MM.1S (cell line): ENCODE measurements around the gene SYCE1.

Experiments used
- DNase-seq: peaks from one replicate; pipeline ENCODE4 v3.0.0-alpha.2; 2015
- H2AFZ ChIP-seq: fragments of 300-600 bp; sonication (generic); 2 replicates; pipeline ENCODE4 v1.6.0; 2016; ENCODE audit warnings: antibody characterized with exemption, low read length
- H3F3A ChIP-seq: fragments of 300-600 bp; sonication (generic); 2 replicates; pipeline ENCODE4 v1.6.1; 2016; ENCODE audit warnings: mild to moderate bottlenecking, antibody characterized with exemption, low read length, moderate library complexity, mixed read lengths; ENCODE audit not compliant: insufficient read depth
- H3K27ac ChIP-seq: fragments of 300-600 bp; sonication (generic); 2 replicates; pipeline ENCODE4 v1.5.1; 2016; ENCODE audit warnings: mild to moderate bottlenecking, low read length
- H3K27me3 ChIP-seq: fragments of 300-600 bp; sonication (generic); replicated peaks from 2 replicates; pipeline ENCODE4 v1.6.0; 2016; ENCODE audit warnings: low read length; ENCODE audit not compliant: insufficient read depth
- H3K36me3 ChIP-seq: fragments of 300-600 bp; sonication (generic); replicated peaks from 2 replicates; pipeline ENCODE4 v1.6.1; 2016; ENCODE audit warnings: mild to moderate bottlenecking, low read length, mixed read lengths; ENCODE audit not compliant: insufficient read depth
- H3K4me1 ChIP-seq: fragments of 300-600 bp; sonication (generic); 2 replicates; pipeline ENCODE4 v1.6.1; 2016; ENCODE audit warnings: low read length, mixed read lengths
- H3K4me2 ChIP-seq: fragments of 300-600 bp; sonication (generic); 2 replicates; pipeline ENCODE4 v1.6.0; 2016; ENCODE audit warnings: low read depth, low read length
- H3K4me3 ChIP-seq: fragments of 300-600 bp; sonication (generic); 2 replicates; pipeline ENCODE4 v1.5.1; 2016; ENCODE audit warnings: low read length, mixed read lengths
- H3K79me2 ChIP-seq: fragments of 300-600 bp; sonication (generic); 2 replicates; pipeline ENCODE4 v1.6.1; 2016; ENCODE audit warnings: mixed run types, low read length, mixed read lengths
- H3K9ac ChIP-seq: fragments of 300-600 bp; sonication (generic); 2 replicates; pipeline ENCODE4 v1.6.1; 2016; ENCODE audit warnings: low read length, mixed read lengths
- H3K9me2 ChIP-seq: fragments of 300-600 bp; sonication (generic); replicated peaks from 2 replicates; pipeline ENCODE4 v1.6.1; 2016; ENCODE audit warnings: mild to moderate bottlenecking, low read length, mixed read lengths; ENCODE audit not compliant: insufficient read depth
- H3K9me3 ChIP-seq: fragments of 300-600 bp; sonication (generic); replicated peaks from 2 replicates; pipeline ENCODE4 v1.6.1; 2016; ENCODE audit warnings: mild to moderate bottlenecking, low read length, mixed read lengths; ENCODE audit not compliant: insufficient read depth
- H4K20me1 ChIP-seq: fragments of 300-600 bp; sonication (generic); 2 replicates; pipeline ENCODE4 v1.6.1; 2016; ENCODE audit warnings: mild to moderate bottlenecking, low read length, moderate library complexity, mixed read lengths; ENCODE audit not compliant: insufficient read depth
- EZH2 ChIP-seq: fragments of 300-600 bp; sonication (generic); optimal IDR thresholded peaks from 2 replicates; pipeline ENCODE3; 2017; ENCODE audit warnings: low read depth, mild to moderate bottlenecking, antibody characterized with exemption, low read length, mixed read lengths
- EZH2phosphoT487 ChIP-seq: fragments of 300-600 bp; sonication (generic); IDR thresholded peaks from 2 replicates; pipeline ENCODE4 v1.6.1; 2018; ENCODE audit warnings: antibody characterized with exemption, low read length
- TF ChIP-seq, protein P1 (sequence below): fragments of 300-600 bp; sonication (generic); IDR thresholded peaks from 2 replicates; pipeline ENCODE4 v1.5.1; 2016; ENCODE audit warnings: antibody characterized with exemption, low read length, mixed read lengths

SYCE1 gene

DNA sequence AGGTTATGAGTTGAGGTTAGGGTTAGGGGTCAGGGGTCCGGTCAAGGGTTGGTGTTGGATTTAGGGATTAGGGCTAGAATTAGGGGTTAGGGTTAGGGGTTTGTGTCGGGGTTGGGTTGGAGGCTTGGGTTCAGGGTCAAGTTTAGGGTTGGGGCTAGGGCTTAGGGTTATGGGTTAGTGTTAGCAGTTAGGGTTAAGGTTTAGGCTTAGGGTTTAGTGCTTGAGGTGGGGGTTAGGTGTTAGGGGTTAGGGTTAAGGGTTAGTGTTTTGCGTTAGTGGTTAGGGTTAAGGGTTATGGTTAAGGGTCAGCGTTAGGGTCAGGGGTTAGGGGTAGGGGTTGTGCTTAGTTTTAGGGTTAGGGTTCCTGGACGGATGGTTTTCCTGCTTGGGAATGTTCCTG lies 1.7 kb upstream of the SYCE1 start:
- Histone ChIP-seq H3K27me3 (no peaks in the 10 kb centered on the region), H3F3A (no peaks in the 10 kb centered on the region), H3K9me2 (no peaks in the 10 kb centered on the region), H3K4me3 (no peak overlapping the region), H2AFZ (no peak overlapping the region), H3K79me2 (no peaks in the 10 kb centered on the region), H3K4me2 (no peak overlapping the region), H4K20me1 (no peaks in the 10 kb centered on the region), H3K27ac (no peak overlapping the region), H3K36me3 (no peaks in the 10 kb centered on the region), H3K9ac (no peak overlapping the region), H3K4me1 (no peaks in the 10 kb centered on the region), H3K9me3 (no peaks in the 10 kb centered on the region)
- TF ChIP-seq EZH2phosphoT487, result no peak
- TF ChIP-seq, protein P1, sequence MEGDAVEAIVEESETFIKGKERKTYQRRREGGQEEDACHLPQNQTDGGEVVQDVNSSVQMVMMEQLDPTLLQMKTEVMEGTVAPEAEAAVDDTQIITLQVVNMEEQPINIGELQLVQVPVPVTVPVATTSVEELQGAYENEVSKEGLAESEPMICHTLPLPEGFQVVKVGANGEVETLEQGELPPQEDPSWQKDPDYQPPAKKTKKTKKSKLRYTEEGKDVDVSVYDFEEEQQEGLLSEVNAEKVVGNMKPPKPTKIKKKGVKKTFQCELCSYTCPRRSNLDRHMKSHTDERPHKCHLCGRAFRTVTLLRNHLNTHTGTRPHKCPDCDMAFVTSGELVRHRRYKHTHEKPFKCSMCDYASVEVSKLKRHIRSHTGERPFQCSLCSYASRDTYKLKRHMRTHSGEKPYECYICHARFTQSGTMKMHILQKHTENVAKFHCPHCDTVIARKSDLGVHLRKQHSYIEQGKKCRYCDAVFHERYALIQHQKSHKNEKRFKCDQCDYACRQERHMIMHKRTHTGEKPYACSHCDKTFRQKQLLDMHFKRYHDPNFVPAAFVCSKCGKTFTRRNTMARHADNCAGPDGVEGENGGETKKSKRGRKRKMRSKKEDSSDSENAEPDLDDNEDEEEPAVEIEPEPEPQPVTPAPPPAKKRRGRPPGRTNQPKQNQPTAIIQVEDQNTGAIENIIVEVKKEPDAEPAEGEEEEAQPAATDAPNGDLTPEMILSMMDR, result no peak
- TF ChIP-seq EZH2, result no peak
- DNase-seq, result no peak

DNA sequence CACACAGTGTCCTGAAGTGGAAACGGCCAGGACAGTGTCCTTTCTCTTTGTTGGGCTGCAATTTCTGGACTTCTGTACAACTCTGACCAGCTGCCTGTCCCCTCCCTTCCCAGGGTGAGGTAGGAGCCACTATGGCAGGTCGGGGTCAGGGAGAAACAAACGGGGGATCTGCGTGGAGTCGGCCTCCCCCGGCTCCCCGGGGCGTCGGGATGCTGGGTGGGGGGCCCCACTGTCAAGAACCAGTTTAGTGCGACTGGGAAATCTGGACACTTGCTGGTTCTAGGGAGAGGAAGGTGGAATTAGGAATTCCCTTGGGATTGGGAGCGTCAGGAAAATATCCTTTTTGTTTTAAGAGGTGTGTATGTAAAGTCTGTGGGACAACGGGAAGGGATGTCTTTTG lies 567 bp downstream of the SYCE1 start:
- H3F3A ChIP-seq, result no peaks in the 10 kb centered on the region
- DNase-seq, result no peak

DNA sequence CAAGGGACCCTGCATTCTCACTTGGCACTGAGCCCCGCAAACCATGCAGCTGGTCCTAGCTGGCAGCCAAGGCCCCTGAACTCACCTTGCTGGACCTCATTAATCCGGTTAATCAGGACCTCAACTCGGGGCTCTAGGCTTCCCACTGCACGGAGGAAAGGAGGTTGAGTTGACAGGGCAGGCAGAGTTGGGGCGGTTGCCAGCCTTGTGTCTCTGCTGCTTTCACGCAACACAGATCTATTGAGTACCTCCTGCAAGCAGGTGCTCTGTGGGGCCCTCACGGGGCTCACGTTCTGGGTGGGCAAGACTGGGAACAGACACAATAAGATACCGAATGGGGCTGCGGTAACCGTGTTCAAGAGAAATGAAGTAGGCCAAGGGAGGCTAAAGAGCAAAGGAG lies 6.2 kb downstream of the SYCE1 start:
- no peak overlapping the region for H3K27ac ChIP-seq
- DNase-seq, result no peak
- H3K4me1 ChIP-seq, result no peaks in the 10 kb centered on the region
- no peak overlapping the region for H3K9ac ChIP-seq
- no peaks in the 10 kb centered on the region for H3K79me2 ChIP-seq
- H3K4me2 ChIP-seq, result no peak overlapping the region
- no peaks in the 10 kb centered on the region for H3K9me2 ChIP-seq
- H3F3A ChIP-seq, result no peaks in the 10 kb centered on the region
- no peaks in the 10 kb centered on the region for H3K9me3 ChIP-seq
- H2AFZ ChIP-seq, result no peak overlapping the region
- 0 out of 2 replicates have a peak, but pooled peaks cover 9% of the 10 kb centered on the region for H3K27me3 ChIP-seq
- no peaks in the 10 kb centered on the region for H3K36me3 ChIP-seq
- H4K20me1 ChIP-seq, result no peaks in the 10 kb centered on the region
- no peak for TF ChIP-seq EZH2
- TF ChIP-seq EZH2phosphoT487, result no peak
- TF ChIP-seq, protein P1, result no peak
- no peak overlapping the region for H3K4me3 ChIP-seq

More for the DNA sequence above, 567 bp downstream of the SYCE1 start:
- TF ChIP-seq EZH2 (no peak), EZH2phosphoT487 (no peak)
- TF ChIP-seq, protein P1, result no peak
- Histone ChIP-seq H3K27ac (no peak overlapping the region), H3K79me2 (no peaks in the 10 kb centered on the region), H2AFZ (no peak overlapping the region), H3K9ac (no peak overlapping the region), H3K9me2 (no peaks in the 10 kb centered on the region), H3K4me2 (no peak overlapping the region), H4K20me1 (no peaks in the 10 kb centered on the region), H3K27me3 (0 out of 2 replicates have a peak, but pooled peaks cover 9% of the 10 kb centered on the region), H3K9me3 (no peaks in the 10 kb centered on the region), H3K4me1 (no peaks in the 10 kb centered on the region), H3K36me3 (no peaks in the 10 kb centered on the region), H3K4me3 (no peak overlapping the region)
